ENCODE measurements around the gene FSD1.
"Not testable (repeated sequence)": the region's sequence is repeated elsewhere in the genome, so short reads cannot be mapped to it uniquely, and the experiment has no call there.

The FSD1 gene

DNA sequence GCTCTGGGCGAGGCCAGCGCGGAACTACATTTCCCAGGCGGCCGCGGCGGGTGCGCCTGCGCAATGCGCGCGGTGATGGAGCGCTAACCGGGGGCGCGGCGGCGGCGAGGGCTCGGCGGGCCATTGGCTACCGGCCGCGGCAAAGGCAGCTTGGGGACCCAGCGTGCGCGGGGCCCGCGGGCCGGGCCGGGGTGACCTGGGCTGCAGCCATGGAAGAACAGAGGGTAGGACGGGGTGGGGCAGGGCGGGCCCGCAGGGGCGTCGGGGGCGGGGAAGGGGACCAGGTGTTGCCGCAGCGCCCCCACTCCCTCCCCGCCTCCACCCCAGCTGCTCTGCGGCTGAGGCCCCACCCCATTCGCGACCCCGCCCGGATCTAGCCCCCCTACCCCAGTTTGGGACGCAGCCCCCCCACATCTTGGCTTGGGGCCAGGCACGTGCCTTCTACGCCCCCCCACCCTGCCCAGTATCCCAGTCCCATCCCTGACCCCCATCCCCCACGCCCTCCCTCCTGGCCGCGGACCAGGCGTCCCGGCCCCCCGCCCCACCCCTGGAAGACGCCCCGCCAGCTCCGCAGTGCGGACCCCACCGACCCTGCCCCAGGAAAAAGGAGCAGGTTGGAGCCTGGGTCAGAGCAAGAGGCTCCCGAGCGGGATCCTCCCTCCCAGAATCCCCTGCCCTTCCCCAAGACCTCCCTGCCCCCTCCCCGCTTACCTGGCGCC, at the start of gene FSD1:
TSS of gene FSD1 (plus strand) at position 61 of the 719 bp plus-strand sequence. CDS start at position 210, 149 bp downstream.
- no peak for DNase-seq (ENCODE audit: low spot score)

DNA sequence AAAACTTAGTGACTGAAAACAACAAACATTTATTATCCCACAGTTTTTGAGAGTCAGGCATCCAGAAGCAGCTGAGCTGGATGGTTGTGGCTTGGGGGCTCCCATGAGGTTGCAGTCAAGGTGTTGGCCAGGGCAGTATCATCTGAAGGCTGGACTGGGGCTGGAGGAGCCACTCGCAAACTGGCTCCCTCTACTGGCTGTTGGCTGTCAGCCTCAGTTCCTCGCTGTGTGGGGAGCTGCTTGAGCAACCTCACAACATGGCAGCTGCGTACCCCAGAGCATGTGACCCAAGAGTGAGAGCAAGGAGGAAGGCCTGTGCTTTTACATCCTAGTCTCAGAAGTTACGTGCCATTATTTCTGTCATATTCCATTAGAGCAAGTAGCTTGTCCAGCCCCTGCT, 47.8 kb upstream of the FSD1 start:
- DNase-seq (ENCODE audit: low spot score): peak; percentile 19

DNA sequence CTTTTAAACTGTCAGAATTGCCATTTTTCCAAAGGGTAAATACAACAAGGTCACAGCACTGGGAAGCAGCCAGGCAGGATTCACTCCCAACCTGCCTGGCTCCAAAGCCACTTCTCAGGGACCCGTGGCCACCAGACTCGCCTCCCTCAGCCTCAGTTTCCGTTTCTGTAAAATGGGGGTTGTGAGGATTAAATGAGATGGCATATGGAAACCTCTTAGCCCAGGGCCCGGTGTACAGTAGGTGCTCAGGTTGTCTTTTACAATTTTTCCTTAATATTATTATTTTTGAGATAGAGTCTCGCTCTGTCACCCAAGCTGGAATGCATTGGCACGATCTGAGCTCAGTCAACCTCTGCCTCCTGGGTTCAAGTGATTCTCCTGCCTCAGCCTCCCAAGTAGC, 47.4 kb upstream of the FSD1 start:
- DNase-seq (ENCODE audit: low spot score): no peak

DNA sequence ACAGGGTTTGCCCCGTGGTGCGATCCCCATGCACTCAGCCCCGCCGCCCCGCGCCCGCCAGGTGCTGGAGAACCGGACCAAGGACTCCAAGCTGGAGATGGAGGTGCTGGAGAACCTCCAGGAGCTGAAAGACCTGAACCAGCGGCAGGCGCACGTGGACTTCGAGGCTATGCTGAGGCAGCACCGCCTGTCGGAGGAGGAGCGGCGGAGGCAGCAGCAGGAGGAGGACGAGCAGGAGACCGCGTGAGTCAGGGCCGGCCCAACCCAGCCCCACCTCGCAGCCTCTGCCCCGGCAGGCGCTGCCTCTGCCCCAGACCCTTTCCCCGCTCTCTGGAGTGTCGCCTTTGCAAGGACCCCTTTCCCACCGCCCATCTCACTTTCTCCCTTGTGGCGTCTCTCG, 46.2 kb upstream of the FSD1 start:
- no peak for DNase-seq (ENCODE audit: low spot score)

DNA sequence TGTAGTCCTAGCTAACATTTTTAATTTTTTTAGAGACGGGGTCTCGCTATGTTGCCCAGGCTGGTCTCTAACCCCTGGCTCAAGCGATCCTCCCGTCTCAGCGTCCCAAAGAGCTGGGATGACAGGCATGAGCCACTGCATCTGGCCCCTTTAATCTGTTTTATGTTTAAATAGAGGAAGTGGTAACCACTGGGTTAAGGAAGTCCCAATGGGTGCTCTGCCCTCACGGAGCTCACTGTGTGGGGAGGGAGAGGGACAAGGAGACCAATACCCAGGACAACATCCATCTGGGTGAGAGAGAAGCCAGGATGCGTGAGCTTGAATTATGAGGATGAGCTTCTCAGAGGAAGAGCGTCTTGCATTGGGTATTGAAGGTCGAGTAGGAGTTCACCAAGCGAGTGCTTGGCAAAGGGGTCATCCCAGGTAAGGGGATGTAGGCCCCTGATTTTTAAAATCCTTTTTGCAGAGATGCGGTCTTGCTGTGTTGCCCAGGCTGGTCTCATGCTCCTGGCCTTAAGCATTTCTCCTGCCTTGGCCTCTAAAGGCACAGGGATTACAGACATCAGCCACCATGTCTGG, 43.7 kb upstream of the FSD1 start:
- no peak for DNase-seq (ENCODE audit: low spot score)

DNA sequence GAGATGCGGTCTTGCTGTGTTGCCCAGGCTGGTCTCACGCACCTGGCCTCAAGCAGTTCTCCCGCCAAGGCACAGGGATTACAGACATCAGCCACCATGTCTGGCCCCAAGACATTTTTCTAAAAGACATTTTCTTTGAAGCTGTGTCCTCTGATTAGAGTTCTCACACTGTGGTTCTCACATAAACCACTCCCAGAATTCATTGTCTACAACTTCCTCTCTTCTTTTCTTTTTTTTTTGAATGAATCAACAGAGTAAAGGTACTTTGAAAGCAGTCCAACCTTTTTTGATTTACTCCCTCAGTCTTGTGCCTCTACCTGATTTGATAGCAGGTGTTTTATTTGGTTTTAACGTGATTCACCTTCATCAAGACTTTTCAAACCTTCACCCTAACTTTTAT, 39.6 kb upstream of the FSD1 start:
- no peak for DNase-seq (ENCODE audit: low spot score)

DNA sequence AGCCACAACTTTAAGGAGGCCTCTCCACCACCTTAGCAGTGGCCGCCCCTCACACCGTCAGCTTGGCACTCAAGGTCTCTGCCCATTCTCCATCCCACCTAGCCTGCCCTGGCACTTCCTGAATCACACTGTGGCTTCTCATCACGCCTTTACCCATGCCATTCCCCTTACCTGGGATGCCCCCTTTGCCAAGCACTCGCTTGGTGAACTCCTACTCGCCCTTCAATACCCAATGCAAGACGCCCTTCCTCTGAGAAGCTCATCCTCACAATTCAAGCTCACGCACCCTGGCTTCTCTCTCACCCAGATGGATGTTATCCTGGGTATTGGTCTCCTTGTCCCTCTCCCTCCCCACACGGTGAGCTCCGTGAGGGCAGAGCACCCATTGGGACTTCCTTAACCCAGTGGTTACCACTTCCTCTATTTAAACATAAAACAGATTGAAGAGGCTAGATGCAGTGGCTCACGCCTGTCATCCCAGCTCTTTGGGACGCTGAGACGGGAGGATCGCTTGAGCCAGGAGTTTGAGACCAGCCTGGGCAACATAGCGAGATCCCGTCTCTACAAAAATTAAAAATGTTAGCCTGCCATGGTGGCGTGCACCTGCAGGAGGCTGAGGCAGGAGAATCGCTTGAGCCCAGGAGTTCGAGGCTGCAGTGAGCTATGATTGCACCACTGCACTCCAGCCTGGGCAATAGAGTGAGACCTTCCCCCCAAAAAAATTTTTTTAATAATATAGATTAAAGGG, 38.0 kb upstream of the FSD1 start:
- DNase-seq (ENCODE audit: low spot score): no peak

DNA sequence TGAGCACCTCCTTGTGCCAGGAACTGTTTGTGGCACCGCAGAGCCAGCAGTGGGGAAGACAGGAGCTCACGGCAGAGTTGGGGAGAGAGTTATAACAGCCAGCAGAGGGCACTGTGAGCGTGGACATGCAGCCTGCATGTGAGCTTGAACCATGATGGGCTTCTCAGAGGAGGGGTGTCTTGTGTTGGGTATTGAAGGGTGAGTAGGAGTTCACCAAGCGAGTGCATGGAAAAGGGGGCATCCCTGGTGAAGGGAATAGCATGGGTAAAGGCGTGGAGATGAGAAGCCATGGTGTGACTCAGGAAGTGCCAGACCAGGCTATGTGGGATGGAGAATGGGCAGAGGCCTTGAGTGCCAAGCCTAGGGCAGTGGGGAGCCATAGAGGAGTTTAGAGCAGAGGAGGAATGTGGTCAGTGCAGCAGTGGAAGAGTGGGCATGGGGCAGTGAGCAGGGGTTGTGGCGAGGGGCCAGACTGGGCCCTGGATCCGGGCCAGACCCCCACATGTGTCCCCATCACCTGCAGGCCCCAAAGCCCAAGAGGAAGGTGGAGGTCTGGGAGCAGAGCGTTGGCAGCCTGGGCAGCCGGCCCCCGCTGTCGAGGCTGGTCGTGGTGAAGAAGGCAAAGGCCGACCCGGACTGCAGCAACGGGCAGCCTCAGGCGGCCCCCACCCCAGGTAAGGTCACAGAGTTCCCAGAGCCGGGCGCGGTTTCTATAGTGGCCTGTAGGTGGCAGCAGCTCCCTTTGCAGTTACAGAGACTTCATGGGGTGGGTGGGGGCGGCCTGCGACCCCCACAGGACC, 37.1 kb upstream of the FSD1 start:
- peak; percentile 77 for DNase-seq (ENCODE audit: low spot score)

DNA sequence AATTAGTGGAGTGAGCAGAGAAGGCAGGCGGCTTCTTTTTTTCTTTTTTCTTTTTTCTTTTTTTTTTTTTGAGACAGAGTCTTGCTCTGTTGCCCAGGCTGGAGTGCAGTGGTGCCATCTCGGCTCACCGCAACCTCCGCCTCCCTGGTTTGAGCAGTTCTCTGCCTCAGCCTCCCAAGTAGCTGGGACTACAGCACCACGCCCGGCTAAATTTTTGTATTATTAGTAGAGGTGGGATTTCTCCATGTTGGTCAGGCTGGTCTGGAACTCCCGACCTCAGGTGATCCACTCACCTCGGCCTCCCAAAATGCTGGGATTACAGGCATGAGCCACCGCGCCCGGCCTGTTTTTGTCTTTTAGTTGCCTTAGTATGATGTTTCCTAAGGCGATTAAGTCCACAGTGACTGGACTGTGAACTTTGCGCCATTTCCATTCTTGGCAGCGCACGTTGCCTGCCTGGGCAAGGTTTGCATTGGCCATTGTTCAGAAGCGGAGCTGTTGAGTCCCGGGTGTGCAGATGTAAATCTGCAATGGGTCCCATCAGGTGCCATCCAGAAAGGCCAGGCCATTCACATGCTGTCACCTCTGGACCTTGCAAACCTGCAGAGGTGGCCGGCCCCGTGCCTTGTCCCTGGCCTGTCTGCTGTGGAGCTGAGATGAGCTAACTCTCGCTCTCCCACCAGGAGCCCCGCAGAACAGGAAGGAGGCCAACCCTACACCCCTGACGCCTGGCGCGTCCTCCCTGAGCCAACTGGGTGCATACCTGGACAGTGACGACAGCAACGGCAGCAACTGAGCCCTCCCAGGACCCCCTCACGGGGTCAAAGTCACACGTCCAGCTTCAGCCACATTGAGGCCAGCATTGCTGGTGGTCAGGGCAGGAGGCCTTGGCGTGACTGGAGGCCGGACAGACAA, 36.2 kb upstream of the FSD1 start:
- no peak for DNase-seq (ENCODE audit: low spot score)

DNA sequence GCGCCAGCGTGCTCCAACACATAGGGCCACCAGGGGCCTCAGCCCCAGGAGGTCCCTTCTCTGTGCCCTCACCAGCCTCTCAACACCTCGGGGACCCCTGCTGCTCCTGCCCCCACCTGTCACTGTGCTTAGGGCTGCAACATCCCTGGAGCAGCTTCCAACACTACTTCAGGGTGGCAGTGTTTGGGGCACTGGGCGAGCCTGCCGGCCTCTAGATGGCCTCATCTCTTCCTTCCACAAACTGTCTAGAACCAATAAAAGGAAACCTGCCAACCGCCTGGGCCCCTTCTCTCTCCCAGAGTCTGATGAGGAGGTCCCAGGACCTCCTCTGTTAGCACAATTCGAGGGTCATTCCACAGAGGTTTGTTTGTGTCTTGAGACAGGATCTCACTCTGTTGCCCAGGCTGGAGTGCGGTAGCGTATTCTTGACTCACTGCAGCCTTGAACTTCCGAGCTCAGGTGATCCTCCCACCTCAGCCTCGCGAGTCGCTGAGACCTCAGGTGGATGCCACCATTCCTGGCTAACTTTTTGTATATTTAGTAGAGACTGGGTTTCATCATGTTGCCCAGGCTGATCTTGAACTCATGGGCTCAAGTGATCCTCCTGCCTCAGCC, 35.5 kb upstream of the FSD1 start:
- DNase-seq (ENCODE audit: low spot score): no peak

DNA sequence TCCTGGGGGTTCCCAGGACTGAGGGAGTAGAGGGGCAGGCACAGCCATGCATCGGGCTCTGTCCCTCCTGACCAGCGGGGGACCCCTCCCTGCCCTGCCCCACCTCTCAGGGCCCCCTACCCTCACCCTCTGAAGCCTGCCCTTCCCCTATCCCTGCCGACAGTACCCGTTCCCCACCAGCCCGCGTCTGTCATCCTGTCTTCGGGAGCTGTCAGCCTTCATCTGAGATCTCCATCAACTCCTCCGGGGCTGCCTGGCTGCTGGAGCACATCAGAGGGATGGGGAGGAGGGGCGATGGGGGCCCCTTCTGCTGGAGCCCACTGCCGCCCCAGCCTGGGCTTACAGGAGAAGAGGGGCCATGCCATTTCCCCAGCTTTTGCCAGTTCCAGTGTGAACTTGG, 31.5 kb upstream of the FSD1 start:
- no peak for DNase-seq (ENCODE audit: low spot score)

DNA sequence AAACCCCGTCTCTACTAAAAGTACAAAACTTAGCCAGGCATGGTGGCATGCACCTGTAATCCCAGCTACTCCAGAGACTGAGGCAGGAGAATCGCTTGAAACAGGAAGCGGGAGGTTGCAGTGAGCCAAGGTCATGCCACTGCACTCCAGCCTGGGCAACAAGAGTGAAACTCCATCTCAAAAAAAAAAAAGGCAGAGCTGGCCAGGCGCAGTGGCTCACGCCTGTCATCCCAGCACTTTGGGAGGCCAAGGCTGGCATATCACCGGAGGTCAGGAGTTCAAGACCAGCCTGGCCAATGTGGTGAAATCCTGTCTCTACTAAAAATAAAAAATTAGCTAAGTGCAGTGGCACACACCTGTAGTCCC, 30.1 kb upstream of the FSD1 start:
- DNase-seq (ENCODE audit: low spot score): not testable (repeated sequence)

DNA sequence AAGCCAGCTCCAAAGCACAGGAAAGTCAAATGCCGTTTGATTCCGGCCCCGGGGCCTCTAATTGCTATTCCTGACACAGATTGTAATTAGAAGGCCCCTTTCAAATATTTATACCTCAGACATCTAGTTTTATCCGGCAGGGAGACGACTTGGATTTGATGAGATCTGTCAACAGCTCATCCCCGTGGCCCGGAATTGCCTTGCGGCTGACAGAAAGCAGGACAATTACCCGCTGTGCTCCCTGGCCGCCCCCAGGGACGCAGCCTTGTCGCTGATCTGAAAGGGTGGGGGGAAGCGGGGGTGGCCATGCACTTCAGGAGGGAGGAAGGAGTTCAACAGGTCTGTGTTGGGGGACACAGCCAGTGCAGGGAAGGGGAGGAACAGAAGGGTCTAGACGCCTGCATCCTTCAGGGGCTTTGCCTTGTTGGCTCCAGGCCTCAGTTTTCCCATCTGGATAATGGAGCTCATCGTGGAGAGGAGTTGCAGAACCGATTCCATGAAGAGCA, 27.2 kb upstream of the FSD1 start:
- DNase-seq (ENCODE audit: low spot score): no peak

DNA sequence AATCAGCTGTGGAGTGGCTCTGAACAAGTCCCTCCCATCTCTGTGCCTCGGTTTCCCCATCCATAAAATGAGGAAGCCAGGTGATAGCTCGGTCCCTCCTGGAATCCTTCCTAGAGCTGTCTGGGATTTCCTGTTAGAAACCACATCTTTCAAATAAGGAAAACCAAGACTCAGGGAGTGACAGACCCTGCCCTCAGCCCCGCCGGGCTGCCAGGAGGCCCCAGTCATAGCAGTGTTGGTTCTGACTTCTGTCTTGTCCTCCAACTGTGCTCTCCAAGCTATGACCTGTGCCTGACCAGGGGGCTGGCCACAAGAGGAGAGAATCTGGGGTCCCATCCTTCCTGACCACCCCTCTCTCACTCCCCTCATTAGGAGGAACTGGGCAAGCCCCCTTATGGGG, 26.4 kb upstream of the FSD1 start:
- DNase-seq (ENCODE audit: low spot score): no peak

DNA sequence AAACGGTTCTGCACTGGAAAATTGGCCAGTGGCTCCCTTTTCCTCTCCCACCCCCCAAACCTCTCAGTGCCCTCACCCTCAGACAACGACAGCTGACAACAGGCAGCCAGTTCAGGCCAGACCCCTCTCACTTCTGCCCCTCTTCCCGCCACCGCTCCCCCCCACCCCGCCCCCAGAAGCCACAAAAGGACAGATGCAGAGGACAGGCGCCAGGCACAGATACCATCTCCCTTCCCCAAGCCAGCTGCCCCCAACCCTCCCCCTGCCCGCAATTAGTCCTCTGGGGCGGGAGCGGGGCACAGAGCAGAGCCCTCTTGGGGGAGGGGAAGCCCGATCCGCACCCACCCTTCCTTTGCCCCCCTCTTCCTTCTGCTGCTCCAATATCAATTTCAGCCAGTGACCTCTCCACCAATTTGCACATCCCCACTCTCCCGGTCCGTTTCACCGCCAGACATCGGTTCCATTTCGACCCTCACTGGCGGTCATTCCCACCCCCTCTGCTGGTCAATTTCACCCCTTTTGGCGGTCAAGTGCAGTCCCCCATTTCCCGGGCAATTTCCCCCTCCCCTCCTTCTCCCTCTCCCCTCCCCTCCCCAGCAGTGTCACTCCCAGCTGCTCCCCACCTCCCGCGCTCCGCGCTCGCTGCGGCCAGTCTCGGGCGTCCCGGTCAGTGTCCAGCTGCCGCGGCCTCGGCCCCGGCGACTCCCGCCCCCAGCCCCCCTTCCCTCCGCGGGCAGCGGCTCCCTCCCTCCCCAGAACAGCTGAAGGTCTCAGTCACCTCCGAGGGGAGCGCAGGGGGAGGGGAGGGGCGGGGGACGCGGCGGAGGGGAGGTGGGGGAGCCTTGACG, 25.8 kb upstream of the FSD1 start, which contains the start of gene SHD:
TSS of gene SHD (plus strand) at position 848 of the 848 bp plus-strand sequence. CDS start 798 bp downstream, outside the sequence.
- DNase-seq (ENCODE audit: low spot score): no peak

DNA sequence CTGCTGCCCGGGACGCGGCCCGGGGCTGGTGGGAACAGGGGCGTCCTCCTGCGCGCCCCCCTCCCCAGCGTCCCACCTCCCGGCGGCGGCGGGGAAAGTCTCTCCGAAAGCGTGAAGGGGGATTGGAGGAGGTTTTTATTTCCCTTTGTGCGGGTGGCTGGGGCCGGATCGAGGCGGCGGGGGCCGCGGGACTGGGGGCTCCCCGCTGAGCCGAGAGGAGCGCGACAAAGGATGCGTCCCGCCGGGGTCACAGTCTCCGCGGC, 25.2 kb upstream of the FSD1 start:
- DNase-seq (ENCODE audit: low spot score): no peak

DNA sequence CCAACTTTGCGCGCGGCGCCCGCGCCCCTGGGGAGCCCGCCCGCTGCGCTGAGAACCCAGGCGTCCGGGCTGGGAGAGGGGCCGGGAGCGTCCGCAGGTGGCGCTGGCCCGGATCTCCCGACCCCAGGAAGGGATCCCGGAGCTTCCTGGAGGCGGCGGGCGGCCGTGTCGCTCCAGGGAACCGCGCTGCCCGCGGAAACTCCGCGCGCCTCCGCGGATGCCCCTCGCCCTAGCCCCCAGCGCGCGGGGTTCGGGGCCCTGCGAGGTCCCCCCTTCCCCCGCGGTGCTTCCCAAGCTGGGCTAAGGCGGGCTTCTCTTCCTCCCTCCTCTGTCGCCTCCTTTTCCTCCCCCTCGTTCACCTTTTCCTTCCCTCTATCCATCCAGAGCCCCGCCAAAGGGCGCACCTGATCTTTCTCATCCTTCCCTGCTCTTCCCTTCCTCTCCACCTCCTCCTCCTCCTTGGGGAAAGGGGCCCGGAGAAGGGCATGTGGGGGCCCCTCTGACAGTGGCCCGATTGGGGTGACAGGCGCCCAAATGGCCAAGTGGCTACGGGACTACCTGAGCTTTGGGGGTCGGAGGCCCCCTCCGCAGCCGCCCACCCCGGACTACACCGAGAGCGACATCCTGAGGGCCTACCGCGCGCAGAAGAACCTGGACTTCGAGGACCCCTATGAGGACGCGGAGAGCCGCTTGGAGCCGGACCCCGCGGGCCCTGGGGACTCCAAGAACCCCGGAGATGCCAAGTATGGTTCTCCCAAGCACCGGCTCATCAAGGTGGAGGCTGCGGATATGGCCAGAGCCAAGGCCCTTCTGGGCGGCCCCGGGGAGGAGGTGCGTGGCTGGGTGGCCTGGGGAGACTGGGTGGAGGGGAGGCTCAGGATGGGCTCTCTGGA, 24.6 kb upstream of the FSD1 start:
- DNase-seq (ENCODE audit: low spot score): no peak

DNA sequence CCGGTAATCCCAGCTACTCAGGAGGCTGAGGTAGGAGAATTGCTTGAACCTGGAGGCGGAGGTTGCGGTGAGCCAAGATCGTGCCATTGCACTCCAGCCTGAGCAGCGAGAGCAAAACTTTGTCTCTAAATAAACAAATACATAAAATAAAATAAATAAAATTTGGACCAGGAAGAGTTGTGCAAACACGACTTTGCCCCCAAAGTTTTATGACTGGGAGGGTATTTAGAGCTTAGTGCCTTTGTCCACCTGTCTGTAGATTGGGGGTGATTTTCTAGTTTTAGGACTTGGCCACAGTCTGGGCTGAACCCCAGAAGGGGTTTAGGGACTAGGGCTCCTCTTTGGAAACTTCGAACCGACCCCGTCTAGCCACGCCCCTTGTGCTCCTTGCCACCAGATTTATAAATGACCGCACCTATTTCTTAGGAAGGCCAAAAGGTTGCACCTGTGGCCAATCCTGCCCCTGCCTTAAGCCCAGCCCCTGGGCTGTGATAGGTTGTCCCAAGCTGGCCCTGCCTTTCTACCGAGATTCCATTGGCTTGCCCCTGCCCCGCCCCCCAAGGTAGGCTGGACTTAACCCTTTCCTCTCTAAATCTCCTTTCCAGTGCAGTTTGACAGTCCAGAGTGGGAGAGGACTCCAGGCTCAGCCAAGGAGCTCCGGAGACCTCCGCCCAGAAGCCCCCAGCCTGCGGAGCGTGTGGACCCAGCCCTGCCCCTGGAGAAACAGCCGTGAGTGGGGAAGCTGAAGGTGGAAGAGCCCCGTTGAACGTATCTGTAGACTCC, 20.0 kb upstream of the FSD1 start:
- DNase-seq (ENCODE audit: low spot score): no peak
